Trophoblast cell (in vitro differentiated cells and primary cell): ENCODE measurements around the gene RTP2.

Experiments
- DNase-seq, 2 donors: peaks; one replicate each; pipeline ENCODE4 v3.0.0-alpha.2; 2016
- H2AFZ ChIP-seq: 2 replicates; pipeline ENCODE4 v1.6.1; 2013; ENCODE audit warnings: low read length, moderate library complexity, mild to moderate bottlenecking; ENCODE audit not compliant: insufficient read depth, poor library complexity
- H2AK5ac ChIP-seq: 2 replicates; pipeline ENCODE4 v1.6.1; 2013; ENCODE audit warnings: mild to moderate bottlenecking, low read length
- H2BK120ac ChIP-seq: 2 replicates; pipeline ENCODE4 v1.6.1; 2013; ENCODE audit warnings: low read length, mild to moderate bottlenecking, moderate library complexity; ENCODE audit not compliant: insufficient read depth, poor library complexity
- H2BK12ac ChIP-seq: 2 replicates; pipeline ENCODE4 v1.6.1; 2013; ENCODE audit warnings: mild to moderate bottlenecking, low read length, moderate library complexity
- H2BK5ac ChIP-seq: 2 replicates; pipeline ENCODE4 v1.6.1; 2013; ENCODE audit warnings: low read length, low read depth, moderate library complexity, mild to moderate bottlenecking; ENCODE audit not compliant: poor library complexity
- H3K14ac ChIP-seq: 2 replicates; pipeline ENCODE4 v1.6.1; 2013; ENCODE audit warnings: mild to moderate bottlenecking, low read length
- H3K18ac ChIP-seq: 2 replicates; pipeline ENCODE4 v1.6.1; 2013; ENCODE audit warnings: mild to moderate bottlenecking, low read length
- H3K23ac ChIP-seq: 2 replicates; pipeline ENCODE4 v1.6.1; 2013; ENCODE audit warnings: low read length
- H3K27ac ChIP-seq: 2 replicates; pipeline ENCODE4 v1.5.1; 2013; ENCODE audit warnings: low read depth, mild to moderate bottlenecking, inconsistent platforms, low read length, moderate library complexity
- H3K27me3 ChIP-seq: 2 replicates; pipeline ENCODE4 v1.6.1; 2013; ENCODE audit warnings: inconsistent platforms, mild to moderate bottlenecking, low read length, moderate library complexity; ENCODE audit not compliant: insufficient read depth
- H3K36me3 ChIP-seq, 2 experiments: 1 replicate in 1 of 2; 2 replicates in 1 of 2; pipeline ENCODE4 v1.6.1; 2013; ENCODE audit warnings: low read length in 2 of 2, mild to moderate bottlenecking in 2 of 2, moderate library complexity in 1 of 2; ENCODE audit not compliant: insufficient read depth in 2 of 2, control insufficient read depth in 1 of 2
- H3K4ac ChIP-seq: 2 replicates; pipeline ENCODE4 v1.6.1; 2013; ENCODE audit warnings: low read depth, mild to moderate bottlenecking, low read length, moderate library complexity
- H3K4me1 ChIP-seq, 2 experiments: 1 replicate in 1 of 2; 2 replicates in 1 of 2; pipeline ENCODE4 v1.6.1; 2013; ENCODE audit warnings: low read length in 2 of 2, mild to moderate bottlenecking in 2 of 2, moderate library complexity in 1 of 2; ENCODE audit not compliant: insufficient read depth in 2 of 2, control insufficient read depth in 1 of 2
- H3K4me2 ChIP-seq: 2 replicates; pipeline ENCODE4 v1.6.1; 2013; ENCODE audit warnings: inconsistent platforms, mild to moderate bottlenecking, low read length, moderate library complexity
- H3K4me3 ChIP-seq: 2 replicates; pipeline ENCODE4 v1.5.1; 2013; ENCODE audit warnings: mild to moderate bottlenecking, low read depth, low read length, inconsistent platforms
- H3K79me1 ChIP-seq: one replicate; pipeline ENCODE4 v1.6.1; 2013; ENCODE audit warnings: low read length
- H3K79me2 ChIP-seq: 2 replicates; pipeline ENCODE4 v1.6.1; 2013; ENCODE audit warnings: low read length, mild to moderate bottlenecking; ENCODE audit not compliant: control insufficient read depth, insufficient read depth, poor library complexity
- H3K9ac ChIP-seq: 2 replicates; pipeline ENCODE4 v1.6.1; 2013; ENCODE audit warnings: mild to moderate bottlenecking, low read length
- H3K9me3 ChIP-seq: 2 replicates; pipeline ENCODE4 v1.6.1; 2013; ENCODE audit warnings: low read depth, mild to moderate bottlenecking, control low read depth, inconsistent platforms, low read length; ENCODE audit not compliant: insufficient read depth
- H4K12ac ChIP-seq: 2 replicates; pipeline ENCODE4 v1.6.1; 2013; ENCODE audit warnings: low read depth, mild to moderate bottlenecking, low read length, moderate library complexity
- H4K8ac ChIP-seq: 2 replicates; pipeline ENCODE4 v1.6.1; 2013; ENCODE audit warnings: low read depth, mild to moderate bottlenecking, low read length, moderate library complexity
- H4K91ac ChIP-seq: one replicate; pipeline ENCODE4 v1.6.1; 2013; ENCODE audit warnings: low read depth, mild to moderate bottlenecking, low read length, moderate library complexity
- WGBS: extraction: QIAGEN DNeasy Blood & Tissue Kit; methylation state at CpG from one replicate; pipeline ENCODE4 v1.1.7; 2013; ENCODE audit warnings: missing lambda C conversion rate; ENCODE audit not compliant: insufficient read length, insufficient coverage; ENCODE audit errors: extremely low coverage; 5-methylcytosine and 5-hydroxymethylcytosine counted together

Gene RTP2

GRCh38 chr3:187698499-187699399 is 3.6 kb downstream of the RTP2 start:
- H3K79me2 ChIP-seq, result no peaks in the 10 kb centered on the region
- no CpG with 5 or more reads among the region's 42 CpGs for WGBS
- no peak overlapping the region for H2BK5ac ChIP-seq

DNA sequence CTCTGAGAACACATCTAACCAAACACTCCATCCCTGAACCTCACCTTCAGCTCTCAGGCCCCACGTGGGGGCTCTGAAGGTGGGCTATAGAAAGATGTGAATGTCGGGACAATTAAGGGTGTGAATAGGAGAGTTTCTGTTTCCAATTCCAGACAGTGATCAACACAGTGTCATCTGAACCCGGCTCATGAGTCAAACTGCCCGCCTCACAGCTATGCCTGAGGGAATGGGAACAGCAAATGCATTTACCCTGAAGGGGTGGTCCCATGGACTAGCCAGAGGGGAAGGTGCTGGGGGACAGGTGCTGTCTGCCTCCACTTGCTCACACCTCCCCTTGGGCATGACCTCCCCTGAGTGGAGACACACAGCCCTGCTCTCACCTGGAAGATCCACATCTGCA is 6.3 kb downstream of the RTP2 start:
- no peak overlapping the region for H3K14ac ChIP-seq
- H2BK12ac ChIP-seq, result no peak overlapping the region
- no peak overlapping the region for H3K4me3 ChIP-seq
- no peak overlapping the region for H2AFZ ChIP-seq
- H3K4me1 ChIP-seq, result no peaks in the 10 kb centered on the region
- H2AK5ac ChIP-seq, result no peak overlapping the region
- no peak overlapping the region for H3K4me2 ChIP-seq
- no peak overlapping the region for H3K27ac ChIP-seq
- H4K12ac ChIP-seq, result no peak overlapping the region
- no peaks in the 10 kb centered on the region for H3K27me3 ChIP-seq
- no peaks in the 10 kb centered on the region for H3K36me3 ChIP-seq
- no peak overlapping the region for H3K23ac ChIP-seq
- H4K8ac ChIP-seq, result no peak overlapping the region
- no peak overlapping the region for H3K9ac ChIP-seq
- H3K79me2 ChIP-seq, result no peaks in the 10 kb centered on the region
- H3K9me3 ChIP-seq, result peaks cover 4% of the 10 kb centered on the region
- no peak overlapping the region for H2BK120ac ChIP-seq
- no peak overlapping the region for H3K18ac ChIP-seq
- no peak overlapping the region for H2BK5ac ChIP-seq
- no peaks in the 10 kb centered on the region for H3K79me1 ChIP-seq
- no peak overlapping the region for H3K4ac ChIP-seq
- no peak overlapping the region for H4K91ac ChIP-seq
- DNase-seq, result peak; percentile 55 to 65
- no CpG with 5 or more reads among the region's 4 CpGs for WGBS

More at GRCh38 chr3:187698499-187699399, 3.6 kb downstream of the RTP2 start:
- H2AK5ac ChIP-seq, result no peak overlapping the region
- H3K4me3 ChIP-seq, result peak overlapping the region; percentile 0
- no peaks in the 10 kb centered on the region for H3K36me3 ChIP-seq
- H3K4me2 ChIP-seq, result no peak overlapping the region
- no peak overlapping the region for H2AFZ ChIP-seq
- H3K14ac ChIP-seq, result no peak overlapping the region
- DNase-seq, result no peak
- no peak overlapping the region for H3K9ac ChIP-seq
- H3K23ac ChIP-seq, result no peak overlapping the region
- no peak overlapping the region for H3K18ac ChIP-seq
- no peak overlapping the region for H4K8ac ChIP-seq
- H3K9me3 ChIP-seq, result peaks cover 4% of the 10 kb centered on the region
- H2BK120ac ChIP-seq, result no peak overlapping the region
- no peaks in the 10 kb centered on the region for H3K79me1 ChIP-seq
- no peak overlapping the region for H3K4ac ChIP-seq
- no peak overlapping the region for H2BK12ac ChIP-seq
- no peaks in the 10 kb centered on the region for H3K4me1 ChIP-seq
- H4K12ac ChIP-seq, result no peak overlapping the region
- no peak overlapping the region for H4K91ac ChIP-seq
- H3K27me3 ChIP-seq, result no peaks in the 10 kb centered on the region
- no peak overlapping the region for H3K27ac ChIP-seq

GRCh38 chr3:187695449-187695848 is 6.9 kb downstream of the RTP2 start:
- no CpG with 5 or more reads among the region's 4 CpGs for WGBS
- Histone ChIP-seq H2AFZ (no peak overlapping the region), H3K79me1 (no peaks in the 10 kb centered on the region)

DNA sequence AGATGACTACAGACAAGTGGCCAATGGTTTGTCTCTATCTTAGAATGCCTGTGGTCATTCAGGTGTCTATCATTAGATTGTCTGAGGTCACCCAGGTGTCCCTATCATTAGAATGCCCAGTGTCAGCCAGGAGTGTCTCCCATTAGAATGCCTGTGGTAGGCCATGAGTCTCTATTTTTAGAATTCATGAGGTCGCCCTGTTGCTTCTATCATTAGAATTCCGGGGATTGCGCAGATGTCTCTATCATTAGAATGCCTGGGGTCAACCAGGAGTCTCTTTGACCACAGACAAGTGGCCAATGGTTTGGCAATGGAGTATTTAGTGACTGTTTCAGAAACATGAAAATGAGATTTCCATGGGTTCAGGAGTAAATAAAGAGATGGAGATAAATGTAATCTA is 7.6 kb downstream of the RTP2 start:
- Histone ChIP-seq H3K23ac (no peak overlapping the region), H3K79me1 (no peaks in the 10 kb centered on the region), H2AK5ac (no peak overlapping the region), H3K79me2 (no peaks in the 10 kb centered on the region), H3K36me3 (no peaks in the 10 kb centered on the region), H3K4me1 (no peaks in the 10 kb centered on the region), H2BK120ac (no peak overlapping the region), H2BK12ac (no peak overlapping the region), H3K9me3 (peaks cover 2% of the 10 kb centered on the region), H3K4ac (no peak overlapping the region), H3K18ac (no peak overlapping the region), H3K14ac (no peak overlapping the region), H4K91ac (no peak overlapping the region), H2BK5ac (no peak overlapping the region), H3K4me3 (no peak overlapping the region), H3K9ac (no peak overlapping the region), H3K27ac (no peak overlapping the region), H4K12ac (no peak overlapping the region), H4K8ac (no peak overlapping the region), H3K4me2 (no peak overlapping the region), H2AFZ (no peak overlapping the region), H3K27me3 (no peaks in the 10 kb centered on the region)
- DNase-seq, result peak; percentile 86 to 93
- no CpG with 5 or more reads among the region's 3 CpGs for WGBS

More at GRCh38 chr3:187695449-187695848, 6.9 kb downstream of the RTP2 start:
- no peak for DNase-seq
- no peaks in the 10 kb centered on the region for H3K4me1 ChIP-seq
- H3K4me2 ChIP-seq, result no peak overlapping the region
- no peak overlapping the region for H2BK5ac ChIP-seq
- no peak overlapping the region for H2BK120ac ChIP-seq
- H3K9me3 ChIP-seq, result peaks cover 4% of the 10 kb centered on the region
- H4K12ac ChIP-seq, result no peak overlapping the region
- no peak overlapping the region for H2BK12ac ChIP-seq
- H4K91ac ChIP-seq, result no peak overlapping the region
- H3K4me3 ChIP-seq, result no peak overlapping the region
- H3K27me3 ChIP-seq, result no peaks in the 10 kb centered on the region
- H3K4ac ChIP-seq, result no peak overlapping the region
- H3K36me3 ChIP-seq, result no peaks in the 10 kb centered on the region
- H3K27ac ChIP-seq, result no peak overlapping the region
- H4K8ac ChIP-seq, result no peak overlapping the region
- no peak overlapping the region for H3K14ac ChIP-seq
- no peaks in the 10 kb centered on the region for H3K79me2 ChIP-seq
- no peak overlapping the region for H3K18ac ChIP-seq
- H3K23ac ChIP-seq, result no peak overlapping the region
- H3K9ac ChIP-seq, result no peak overlapping the region
- H2AK5ac ChIP-seq, result no peak overlapping the region
